ENCODE data around the gene NEK6.

DNA sequence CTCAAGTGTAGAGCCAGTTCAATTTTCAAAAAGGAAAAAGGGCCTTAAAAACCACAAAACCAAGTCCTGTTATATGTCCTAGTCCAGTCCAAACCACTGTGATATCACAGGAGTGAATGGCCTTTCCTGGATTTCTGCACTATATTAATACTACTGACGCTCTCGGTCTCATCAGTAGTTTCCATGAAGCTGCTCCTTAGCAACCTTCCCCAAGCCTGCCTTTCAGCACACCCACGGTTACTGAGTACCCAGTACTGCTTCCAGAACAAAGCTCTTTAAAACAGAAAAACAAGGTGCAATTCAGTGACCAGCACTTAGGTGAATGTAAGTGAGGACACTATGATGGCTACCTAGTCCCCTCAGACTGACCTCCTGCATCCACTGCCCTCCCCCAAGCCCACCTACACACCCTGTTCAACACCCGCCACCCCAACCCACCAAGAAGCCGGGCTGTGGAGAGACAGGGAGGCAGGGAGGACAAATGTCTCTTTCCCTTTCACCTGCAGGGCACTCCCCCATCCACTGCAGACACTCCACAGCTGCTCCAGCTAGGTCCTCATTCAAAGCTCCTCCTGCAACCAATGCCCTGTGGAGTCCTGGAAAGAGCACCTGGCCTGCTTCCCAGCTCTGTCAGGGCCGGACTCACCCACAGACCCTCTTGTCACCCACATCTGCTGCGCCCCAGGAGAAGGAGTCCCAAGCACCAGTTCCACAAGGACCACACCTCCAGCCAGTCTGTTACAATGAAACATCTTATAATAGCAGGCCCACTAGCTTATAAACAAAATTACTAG is 131.6 kb downstream of the NEK6 start:
- TF ChIP-seq, protein P1, sequence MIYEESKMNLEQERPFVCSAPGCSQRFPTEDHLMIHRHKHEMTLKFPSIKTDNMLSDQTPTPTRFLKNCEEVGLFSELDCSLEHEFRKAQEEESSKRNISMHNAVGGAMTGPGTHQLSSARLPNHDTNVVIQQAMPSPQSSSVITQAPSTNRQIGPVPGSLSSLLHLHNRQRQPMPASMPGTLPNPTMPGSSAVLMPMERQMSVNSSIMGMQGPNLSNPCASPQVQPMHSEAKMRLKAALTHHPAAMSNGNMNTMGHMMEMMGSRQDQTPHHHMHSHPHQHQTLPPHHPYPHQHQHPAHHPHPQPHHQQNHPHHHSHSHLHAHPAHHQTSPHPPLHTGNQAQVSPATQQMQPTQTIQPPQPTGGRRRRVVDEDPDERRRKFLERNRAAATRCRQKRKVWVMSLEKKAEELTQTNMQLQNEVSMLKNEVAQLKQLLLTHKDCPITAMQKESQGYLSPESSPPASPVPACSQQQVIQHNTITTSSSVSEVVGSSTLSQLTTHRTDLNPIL (CRISPR knock-in tag; IDR thresholded peaks at IDR 0.05; ENCODE audit: low read depth): no peak
- TF ChIP-seq POU6F1 (CRISPR knock-in tag; IDR thresholded peaks at IDR 0.05; ENCODE audit: borderline replicate concordance, low read depth): no peak
- TF ChIP-seq PPARA (CRISPR knock-in tag; IDR thresholded peaks at IDR 0.05; ENCODE audit: borderline replicate concordance): no peak
- no peak for TF ChIP-seq ARNTL (CRISPR knock-in tag; IDR thresholded peaks at IDR 0.05; ENCODE audit: borderline replicate concordance, low read depth)
- no peak for TF ChIP-seq ESRRG (CRISPR knock-in tag; IDR thresholded peaks at IDR 0.05)
- TF ChIP-seq BACH2 (CRISPR knock-in tag; IDR thresholded peaks at IDR 0.05; ENCODE audit: borderline replicate concordance): no peak
- TF ChIP-seq, protein P2, sequence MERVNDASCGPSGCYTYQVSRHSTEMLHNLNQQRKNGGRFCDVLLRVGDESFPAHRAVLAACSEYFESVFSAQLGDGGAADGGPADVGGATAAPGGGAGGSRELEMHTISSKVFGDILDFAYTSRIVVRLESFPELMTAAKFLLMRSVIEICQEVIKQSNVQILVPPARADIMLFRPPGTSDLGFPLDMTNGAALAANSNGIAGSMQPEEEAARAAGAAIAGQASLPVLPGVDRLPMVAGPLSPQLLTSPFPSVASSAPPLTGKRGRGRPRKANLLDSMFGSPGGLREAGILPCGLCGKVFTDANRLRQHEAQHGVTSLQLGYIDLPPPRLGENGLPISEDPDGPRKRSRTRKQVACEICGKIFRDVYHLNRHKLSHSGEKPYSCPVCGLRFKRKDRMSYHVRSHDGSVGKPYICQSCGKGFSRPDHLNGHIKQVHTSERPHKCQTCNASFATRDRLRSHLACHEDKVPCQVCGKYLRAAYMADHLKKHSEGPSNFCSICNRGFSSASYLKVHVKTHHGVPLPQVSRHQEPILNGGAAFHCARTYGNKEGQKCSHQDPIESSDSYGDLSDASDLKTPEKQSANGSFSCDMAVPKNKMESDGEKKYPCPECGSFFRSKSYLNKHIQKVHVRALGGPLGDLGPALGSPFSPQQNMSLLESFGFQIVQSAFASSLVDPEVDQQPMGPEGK (CRISPR knock-in tag; IDR thresholded peaks at IDR 0.05; ENCODE audit: borderline replicate concordance): no peak
- TF ChIP-seq ZFP3 (CRISPR knock-in tag; IDR thresholded peaks at IDR 0.05): no peak
- TF ChIP-seq SNAI2 (CRISPR knock-in tag; IDR thresholded peaks at IDR 0.05): no peak
- TF ChIP-seq ISL1 (CRISPR knock-in tag; IDR thresholded peaks at IDR 0.05): no peak

Data from SK-N-SH treated with all-trans-retinoic acid at 6 μM for 48 hours (cell line).